Chondrocyte (in vitro differentiated cells): ENCODE results near the gene ST7. TPM values are rescaled to one million over a fixed set of nuclear protein-coding genes. Genes with fewer than 3 reads are reported as not detected.
"Not testable (repeated sequence)": the region's sequence is repeated elsewhere in the genome, so short reads cannot be mapped to it uniquely, and the experiment has no call there.

Experiments
- DNase-seq: peaks from one replicate; pipeline ENCODE4 v3.0.0; 2021; ENCODE audit warnings: mixed read lengths, low spot score
- H3K27ac Mint-ChIP-seq: one replicate; pipeline ENCODE4 v1.8.0; 2021; ENCODE audit warnings: mild to moderate bottlenecking, moderate library complexity, mixed read lengths; ENCODE audit not compliant: unreplicated experiment
- H3K27me3 Mint-ChIP-seq: 2 replicates; pipeline ENCODE4 v1.8.0; 2021; ENCODE audit warnings: low read depth, mixed read lengths
- H3K36me3 Mint-ChIP-seq: 2 replicates; pipeline ENCODE4 v1.8.0; 2021; ENCODE audit warnings: low read depth, mixed read lengths
- H3K4me1 Mint-ChIP-seq: 2 replicates; pipeline ENCODE4 v1.8.0; 2021; ENCODE audit warnings: low read depth, mild to moderate bottlenecking, mixed read lengths
- H3K4me3 Mint-ChIP-seq: one replicate; pipeline ENCODE4 v1.8.0; 2021; ENCODE audit warnings: mild to moderate bottlenecking, moderate library complexity, mixed read lengths; ENCODE audit not compliant: unreplicated experiment
- H3K9me3 Mint-ChIP-seq: 2 replicates; pipeline ENCODE4 v1.8.0; 2021; ENCODE audit warnings: low read depth, mixed read lengths
- total RNA-seq: library from RNA; stranded (reverse); gene quantifications from 3 replicates; pipeline ENCODE4 v1.2.1, GENCODE V29; 2021
- TF ChIP-seq, protein P1 (sequence below): fragments of 200-600 bp; sonication (generic); IDR thresholded peaks from 2 replicates; pipeline ENCODE4 v1.5.0; 2021; ENCODE audit warnings: antibody characterized with exemption, mild to moderate bottlenecking, moderate library complexity

The ST7 gene
- total RNA-seq, 1 donor from 2014 or later, result 69.7 TPM

DNA sequence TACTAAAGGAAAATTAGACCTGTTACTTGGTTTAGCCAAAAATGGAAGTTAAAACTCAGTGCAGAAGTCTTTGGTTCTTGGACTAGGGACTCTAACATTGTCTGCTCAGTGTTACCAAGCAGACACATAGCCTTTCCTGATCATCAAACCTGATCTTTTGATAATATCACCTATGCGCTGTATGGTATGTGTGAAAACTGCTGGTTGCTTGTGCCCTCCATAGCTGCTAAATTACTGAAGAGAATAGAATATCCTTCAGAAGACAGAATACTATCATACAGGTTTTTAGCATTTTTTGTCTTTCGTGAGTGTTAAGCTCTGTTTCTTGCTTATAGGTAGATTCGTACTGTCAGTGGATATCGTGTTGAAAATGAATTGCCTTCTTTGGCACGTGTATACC lies 68.7 kb downstream of the ST7 start:
- DNase-seq, result no peak
- no peaks in the 10 kb centered on the region for H3K9me3 Mint-ChIP-seq
- H3K27me3 Mint-ChIP-seq, result no peaks in the 10 kb centered on the region
- H3K4me3 Mint-ChIP-seq, result no peak overlapping the region
- TF ChIP-seq, protein P1, sequence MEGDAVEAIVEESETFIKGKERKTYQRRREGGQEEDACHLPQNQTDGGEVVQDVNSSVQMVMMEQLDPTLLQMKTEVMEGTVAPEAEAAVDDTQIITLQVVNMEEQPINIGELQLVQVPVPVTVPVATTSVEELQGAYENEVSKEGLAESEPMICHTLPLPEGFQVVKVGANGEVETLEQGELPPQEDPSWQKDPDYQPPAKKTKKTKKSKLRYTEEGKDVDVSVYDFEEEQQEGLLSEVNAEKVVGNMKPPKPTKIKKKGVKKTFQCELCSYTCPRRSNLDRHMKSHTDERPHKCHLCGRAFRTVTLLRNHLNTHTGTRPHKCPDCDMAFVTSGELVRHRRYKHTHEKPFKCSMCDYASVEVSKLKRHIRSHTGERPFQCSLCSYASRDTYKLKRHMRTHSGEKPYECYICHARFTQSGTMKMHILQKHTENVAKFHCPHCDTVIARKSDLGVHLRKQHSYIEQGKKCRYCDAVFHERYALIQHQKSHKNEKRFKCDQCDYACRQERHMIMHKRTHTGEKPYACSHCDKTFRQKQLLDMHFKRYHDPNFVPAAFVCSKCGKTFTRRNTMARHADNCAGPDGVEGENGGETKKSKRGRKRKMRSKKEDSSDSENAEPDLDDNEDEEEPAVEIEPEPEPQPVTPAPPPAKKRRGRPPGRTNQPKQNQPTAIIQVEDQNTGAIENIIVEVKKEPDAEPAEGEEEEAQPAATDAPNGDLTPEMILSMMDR, result no peak
- peaks cover 2% of the 10 kb centered on the region for H3K36me3 Mint-ChIP-seq
- peak overlapping the region; percentile 53 for H3K27ac Mint-ChIP-seq
- H3K4me1 Mint-ChIP-seq, result peaks cover 60% of the 10 kb centered on the region

DNA sequence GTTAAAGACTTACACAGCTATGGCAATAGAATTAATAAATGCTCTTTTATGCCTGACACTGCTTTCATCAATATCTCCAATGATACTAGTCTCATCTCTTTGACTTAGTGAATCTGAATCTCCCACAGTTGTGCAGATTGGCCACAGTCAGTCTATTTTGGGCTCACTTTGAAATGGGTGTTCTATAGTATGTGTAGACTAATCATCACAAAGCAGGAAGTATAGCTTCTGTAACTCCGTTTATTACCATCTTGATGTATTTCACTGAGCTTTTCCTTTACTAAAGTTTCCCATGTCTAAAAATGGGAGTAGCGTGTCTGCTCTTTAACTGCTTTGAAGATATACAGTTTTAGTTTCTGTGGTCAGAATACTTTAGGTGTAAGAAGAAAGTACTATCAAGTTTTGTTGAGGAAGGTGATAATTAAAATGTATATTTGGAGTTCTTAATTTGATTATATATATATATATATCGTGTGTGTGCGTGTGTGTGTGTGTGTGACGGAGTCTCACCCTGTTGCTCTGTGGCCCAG lies 70.1 kb downstream of the ST7 start:
- H3K4me1 Mint-ChIP-seq, result peaks cover 50% of the 10 kb centered on the region

DNA sequence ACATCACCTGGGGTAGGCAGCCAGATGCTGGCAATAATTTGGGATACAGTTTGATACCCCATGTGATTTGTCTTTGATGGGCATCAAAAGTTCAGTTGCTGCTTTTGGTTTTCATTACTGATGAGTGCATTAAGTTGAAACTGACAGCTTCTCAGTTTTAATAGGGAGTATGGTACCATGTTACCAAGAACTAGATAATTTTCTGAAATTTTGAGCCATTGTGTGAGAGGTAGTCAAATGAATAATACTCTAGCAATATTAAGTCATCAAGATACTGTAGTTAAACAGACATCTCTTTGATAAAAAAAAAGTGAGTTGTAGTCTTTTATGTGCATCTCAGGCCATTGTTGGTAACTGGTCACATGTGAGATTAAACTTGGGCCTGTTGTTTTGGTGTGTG lies 71.5 kb downstream of the ST7 start:
- Mint-ChIP-seq H3K4me3 (no peak overlapping the region), H3K9me3 (peaks cover 7% of the 10 kb centered on the region), H3K4me1 (peaks cover 44% of the 10 kb centered on the region), H3K27me3 (no peaks in the 10 kb centered on the region), H3K36me3 (peaks cover 10% of the 10 kb centered on the region), H3K27ac (peak overlapping the region; percentile 5)
- no peak for DNase-seq
- TF ChIP-seq, protein P1, result no peak

More for the DNA sequence above, 70.1 kb downstream of the ST7 start:
- no peak for DNase-seq
- peak overlapping the region; percentile 89 for H3K27ac Mint-ChIP-seq
- no peak overlapping the region for H3K4me3 Mint-ChIP-seq
- no peaks in the 10 kb centered on the region for H3K9me3 Mint-ChIP-seq
- H3K27me3 Mint-ChIP-seq, result no peaks in the 10 kb centered on the region
- peaks cover 4% of the 10 kb centered on the region for H3K36me3 Mint-ChIP-seq
- TF ChIP-seq, protein P1, result no peak

DNA sequence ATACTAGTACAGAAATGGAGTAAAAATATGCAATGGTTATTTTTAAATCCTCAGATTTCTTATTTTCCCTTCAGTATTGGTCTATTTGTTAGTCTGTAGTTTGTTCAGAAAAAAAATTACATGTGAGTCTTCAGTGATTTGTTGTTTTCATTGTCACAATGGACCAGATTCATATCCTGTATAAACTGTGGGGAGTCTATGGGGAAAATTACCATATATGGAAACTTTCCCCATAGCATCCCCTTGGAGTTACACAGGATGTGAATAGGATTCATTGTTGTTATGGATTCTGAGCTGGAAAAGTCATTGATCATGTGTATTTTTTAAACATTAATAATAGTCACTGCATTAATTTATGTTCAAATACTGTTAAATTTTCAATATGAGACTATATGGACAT lies 72.6 kb downstream of the ST7 start:
- Mint-ChIP-seq H3K27me3 (no peaks in the 10 kb centered on the region), H3K9me3 (peaks cover 15% of the 10 kb centered on the region), H3K27ac (peak overlapping the region; percentile 5), H3K4me1 (peaks cover 44% of the 10 kb centered on the region), H3K36me3 (peaks cover 15% of the 10 kb centered on the region), H3K4me3 (no peak overlapping the region)
- TF ChIP-seq, protein P1, result no peak
- DNase-seq, result no peak

DNA sequence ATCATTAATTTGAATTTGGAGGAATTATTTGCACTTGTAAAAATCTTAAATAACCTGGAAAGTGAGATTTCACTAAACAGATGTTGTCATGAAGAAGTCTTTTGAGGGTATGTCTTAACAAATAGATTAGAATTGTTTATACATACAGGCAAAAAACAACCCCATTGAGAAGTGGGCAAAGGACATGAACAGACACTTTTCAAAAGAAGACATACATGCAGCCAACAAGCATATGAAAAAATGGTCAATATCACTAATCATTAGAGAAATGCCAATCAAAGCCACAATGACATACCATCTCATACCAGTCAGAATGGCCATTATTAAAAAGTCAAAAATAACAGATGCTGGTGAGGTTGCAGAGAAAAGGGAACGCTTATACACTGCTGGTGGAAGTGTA lies 77.0 kb downstream of the ST7 start:
- H3K27ac Mint-ChIP-seq, H3K27me3 Mint-ChIP-seq, DNase-seq, H3K4me3 Mint-ChIP-seq: not testable (repeated sequence)
- Mint-ChIP-seq H3K9me3 (peaks cover 17% of the 10 kb centered on the region), H3K4me1 (peaks cover 30% of the 10 kb centered on the region), H3K36me3 (peaks cover 17% of the 10 kb centered on the region)

DNA sequence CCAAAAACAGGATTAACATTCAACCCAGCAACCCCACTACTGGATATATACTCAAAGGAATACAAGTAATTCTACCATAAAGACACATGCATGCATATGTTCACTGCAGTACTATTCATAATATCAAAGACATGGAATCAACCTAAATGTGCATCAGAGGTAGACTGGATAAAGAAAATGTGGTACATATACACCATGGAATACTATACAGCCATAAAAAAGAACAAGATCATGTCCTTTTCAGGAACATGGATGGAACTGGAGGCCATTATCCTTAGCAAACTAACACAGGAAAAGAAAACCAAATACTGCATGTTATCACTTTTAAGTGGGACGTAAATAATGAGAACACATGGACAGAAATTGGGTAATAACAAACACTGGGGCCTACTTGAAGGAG lies 77.5 kb downstream of the ST7 start:
- Mint-ChIP-seq H3K9me3 (peaks cover 17% of the 10 kb centered on the region), H3K36me3 (peaks cover 17% of the 10 kb centered on the region), H3K4me1 (peaks cover 30% of the 10 kb centered on the region)
- not testable (repeated sequence) for DNase-seq, H3K27ac Mint-ChIP-seq, H3K4me3 Mint-ChIP-seq, H3K27me3 Mint-ChIP-seq
